Suprapubic skin (tissue), 4 donors: ENCODE results near the gene CAT.

Experiments
- EP300 ChIP-seq: sonication (generic); formaldehyde crosslinking; IDR thresholded peaks from one replicate; pipeline ENCODE4 v1.6.1; 2017; ENCODE audit warnings: antibody characterized with exemption
- POLR2A ChIP-seq, 2 donors: fragments of 450-650 bp; IDR thresholded peaks; one replicate each; pipeline ENCODE4 v1.6.1; 2017; ENCODE audit warnings: antibody characterized with exemption in 2 of 2, mild to moderate bottlenecking in 2 of 2, moderate library complexity in 2 of 2
- POLR2AphosphoS5 ChIP-seq, 3 donors: sonication (generic); formaldehyde crosslinking; IDR thresholded peaks; one replicate each; pipeline ENCODE4 v1.6.1; 2017; ENCODE audit warnings: antibody characterized with exemption in 3 of 3
- TF ChIP-seq, protein P1 (sequence below), 2 donors: fragments of 200-600 bp in 1 of 2; fragments of 450-650 bp in 1 of 2; sonication (generic) in 1 of 2; IDR thresholded peaks; one replicate each; pipeline ENCODE4 v1.5.1; 2016 to 2019; ENCODE audit warnings: antibody characterized with exemption in 2 of 2, mild to moderate bottlenecking in 1 of 2, moderate library complexity in 1 of 2

DNA sequence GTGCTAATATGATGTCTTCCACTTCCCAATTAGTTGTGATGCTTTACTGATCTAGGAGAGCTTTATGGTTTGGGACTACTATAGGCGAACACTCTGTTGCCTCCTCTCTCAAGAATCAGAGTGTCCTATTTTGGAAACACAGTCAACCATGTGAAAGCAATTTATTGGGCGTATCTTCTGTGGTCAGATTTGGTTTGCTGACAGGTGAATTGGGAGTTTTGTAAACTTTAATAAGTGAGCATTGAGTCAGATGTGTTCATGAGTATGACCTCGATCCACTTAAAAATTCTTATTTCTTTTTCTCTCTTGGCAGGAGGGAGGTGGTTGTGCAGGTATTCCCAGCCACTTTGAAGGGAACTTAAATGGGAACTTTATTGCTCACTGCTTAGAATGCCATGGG lies 4.4 kb downstream of the CAT start:
- TF ChIP-seq, protein P1, sequence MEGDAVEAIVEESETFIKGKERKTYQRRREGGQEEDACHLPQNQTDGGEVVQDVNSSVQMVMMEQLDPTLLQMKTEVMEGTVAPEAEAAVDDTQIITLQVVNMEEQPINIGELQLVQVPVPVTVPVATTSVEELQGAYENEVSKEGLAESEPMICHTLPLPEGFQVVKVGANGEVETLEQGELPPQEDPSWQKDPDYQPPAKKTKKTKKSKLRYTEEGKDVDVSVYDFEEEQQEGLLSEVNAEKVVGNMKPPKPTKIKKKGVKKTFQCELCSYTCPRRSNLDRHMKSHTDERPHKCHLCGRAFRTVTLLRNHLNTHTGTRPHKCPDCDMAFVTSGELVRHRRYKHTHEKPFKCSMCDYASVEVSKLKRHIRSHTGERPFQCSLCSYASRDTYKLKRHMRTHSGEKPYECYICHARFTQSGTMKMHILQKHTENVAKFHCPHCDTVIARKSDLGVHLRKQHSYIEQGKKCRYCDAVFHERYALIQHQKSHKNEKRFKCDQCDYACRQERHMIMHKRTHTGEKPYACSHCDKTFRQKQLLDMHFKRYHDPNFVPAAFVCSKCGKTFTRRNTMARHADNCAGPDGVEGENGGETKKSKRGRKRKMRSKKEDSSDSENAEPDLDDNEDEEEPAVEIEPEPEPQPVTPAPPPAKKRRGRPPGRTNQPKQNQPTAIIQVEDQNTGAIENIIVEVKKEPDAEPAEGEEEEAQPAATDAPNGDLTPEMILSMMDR (IDR thresholded peaks at IDR 0.05), result no peak
- TF ChIP-seq POLR2A (IDR thresholded peaks at IDR 0.05), result no peak
- no peak for TF ChIP-seq EP300
- TF ChIP-seq POLR2AphosphoS5 (IDR thresholded peaks at IDR 0.05), result no peak
